NCI-H2171 treated with DMSO at 0.1 percent for 48 hours (cell line): Measurements from ENCODE around the gene C10orf95.

ENCODE experiments used
- DNase-seq: peaks from one replicate; lab custom pipeline; 2025; lab: John Stamatoyannopoulos, UW

The C10orf95 gene

GRCh38 chr10:102401735-102402511 is 49.4 kb downstream of the C10orf95 start:
- no peak for DNase-seq

GRCh38 chr10:102401342-102401654 is 50.0 kb downstream of the C10orf95 start:
- no peak for DNase-seq

GRCh38 chr10:102400598-102401341 is 50.6 kb downstream of the C10orf95 start:
- no peak for DNase-seq

- peak; percentile 63 for DNase-seq
Measured at GRCh38 chr10:102400076-102400475, 51.3 kb downstream of the C10orf95 start.
